NCI-H526 treated with DMSO at 0.1 percent for 48 hours (cell line): ENCODE results near the gene ACOX3.

Experiments
- DNase-seq: peaks from one replicate; lab custom pipeline; 2025; lab: John Stamatoyannopoulos, UW

The ACOX3 gene

GRCh38 chr4:8319731-8320385 is 120.7 kb downstream of the ACOX3 start:
- no peak for DNase-seq

- no peak for DNase-seq
These were observed 121.5 kb downstream of the ACOX3 start for GRCh38 chr4:8319061-8319460.

GRCh38 chr4:8318509-8318908 is 122.0 kb downstream of the ACOX3 start:
- no peak for DNase-seq

- DNase-seq, result no peak
These were observed 123.0 kb downstream of the ACOX3 start for GRCh38 chr4:8317474-8317873.

GRCh38 chr4:8316911-8317351 is 123.6 kb downstream of the ACOX3 start:
- no peak for DNase-seq
